Measurements from ENCODE around the gene RNF123.

RNF123 gene

DNA sequence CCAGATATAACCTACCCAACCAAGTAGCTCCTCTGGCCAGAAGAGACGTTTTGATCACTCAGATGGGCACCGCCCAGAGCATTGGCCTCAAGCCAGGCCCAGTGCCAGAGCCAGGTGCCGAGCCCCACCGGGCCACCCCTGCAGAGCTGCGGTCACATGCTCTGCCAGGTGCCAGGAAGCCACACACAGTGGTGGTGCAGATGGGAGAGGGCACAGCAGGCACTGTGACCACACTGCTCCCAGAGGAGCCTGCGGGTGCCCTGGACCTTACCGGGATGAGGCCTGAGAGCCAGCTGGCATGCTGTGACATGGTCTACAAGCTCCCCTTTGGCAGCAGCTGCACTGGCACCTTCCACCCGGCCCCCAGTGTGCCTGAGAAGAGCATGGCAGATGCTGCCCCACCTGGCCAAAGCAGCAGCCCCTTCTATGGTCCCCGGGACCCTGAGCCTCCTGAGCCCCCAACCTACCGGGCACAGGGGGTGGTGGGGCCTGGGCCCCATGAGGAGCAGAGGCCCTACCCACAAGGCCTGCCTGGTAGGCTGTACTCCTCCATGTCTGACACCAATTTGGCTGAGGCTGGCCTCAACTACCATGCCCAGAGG is 34.3 kb upstream of the RNF123 start:
- Histone ChIP-seq H3K9me3 (ENCODE audit: insufficient read depth, low read depth, low read length) (no peaks in the 10 kb centered on the region), H3K9ac (ENCODE audit: low read depth, low read length, poor library complexity, severe bottlenecking) (no peak overlapping the region), H4K20me1 (ENCODE audit: insufficient read depth, low read length, poor library complexity, severe bottlenecking) (no peaks in the 10 kb centered on the region), H3K4me2 (ENCODE audit: low read depth, low read length, poor library complexity, severe bottlenecking) (no peak overlapping the region), H3K9me2 (replicated peaks; ENCODE audit: low read depth, low read length) (no peaks in the 10 kb centered on the region), H3K4me3 (ENCODE audit: low read length, poor library complexity, severe bottlenecking) (no peak overlapping the region), H3K36me3 (ENCODE audit: insufficient read depth, low read length) (no peaks in the 10 kb centered on the region), H3K79me2 (ENCODE audit: insufficient read depth, low read length) (no peaks in the 10 kb centered on the region), H3K27me3 (ENCODE audit: insufficient read depth, low read length, poor library complexity, severe bottlenecking) (no peaks in the 10 kb centered on the region), H3K4me1 (ENCODE audit: insufficient read depth, low read length, poor library complexity, severe bottlenecking) (peaks cover 16% of the 10 kb centered on the region), H2AFZ (ENCODE audit: low read length) (no peak overlapping the region), H3F3A (ENCODE audit: low read depth) (no peaks in the 10 kb centered on the region)
- TF ChIP-seq CTCF (conservative IDR thresholded peaks at IDR 0.05; ENCODE audit: low read length) (no peak), EZH2phosphoT487 (IDR thresholded peaks at IDR 0.05; ENCODE audit: borderline replicate concordance) (no peak)

- H3K79me2 ChIP-seq (ENCODE audit: insufficient read depth, low read length): no peaks in the 10 kb centered on the region
- TF ChIP-seq CTCF (conservative IDR thresholded peaks at IDR 0.05; ENCODE audit: low read length) (no peak), EZH2phosphoT487 (IDR thresholded peaks at IDR 0.05; ENCODE audit: borderline replicate concordance) (no peak)
These were observed 33.5 kb upstream of the RNF123 start for GRCh38 chr3:49655731-49656285.

GRCh38 chr3:49656541-49657112 is 32.7 kb upstream of the RNF123 start:
- no peaks in the 10 kb centered on the region for H3K79me2 ChIP-seq (ENCODE audit: insufficient read depth, low read length)
- no peaks in the 10 kb centered on the region for H4K20me1 ChIP-seq (ENCODE audit: insufficient read depth, low read length, poor library complexity, severe bottlenecking)
- no peak overlapping the region for H2AFZ ChIP-seq (ENCODE audit: low read length)
- no peaks in the 10 kb centered on the region for H3K9me3 ChIP-seq (ENCODE audit: insufficient read depth, low read depth, low read length)
- H3K4me2 ChIP-seq (ENCODE audit: low read depth, low read length, poor library complexity, severe bottlenecking): no peak overlapping the region
- no peak overlapping the region for H3K4me3 ChIP-seq (ENCODE audit: low read length, poor library complexity, severe bottlenecking)
- no peak overlapping the region for H3K9ac ChIP-seq (ENCODE audit: low read depth, low read length, poor library complexity, severe bottlenecking)
- H3K27me3 ChIP-seq (ENCODE audit: insufficient read depth, low read length, poor library complexity, severe bottlenecking): no peaks in the 10 kb centered on the region
- H3K9me2 ChIP-seq (replicated peaks; ENCODE audit: low read depth, low read length): no peaks in the 10 kb centered on the region
- no peak for TF ChIP-seq EZH2phosphoT487 (IDR thresholded peaks at IDR 0.05; ENCODE audit: borderline replicate concordance)
- TF ChIP-seq CTCF (conservative IDR thresholded peaks at IDR 0.05; ENCODE audit: low read length): no peak
- H3F3A ChIP-seq (ENCODE audit: low read depth): no peaks in the 10 kb centered on the region
- peaks cover 9% of the 10 kb centered on the region for H3K4me1 ChIP-seq (ENCODE audit: insufficient read depth, low read length, poor library complexity, severe bottlenecking)
- H3K36me3 ChIP-seq (ENCODE audit: insufficient read depth, low read length): no peaks in the 10 kb centered on the region

More at GRCh38 chr3:49655731-49656285, 33.5 kb upstream of the RNF123 start:
- Histone ChIP-seq H4K20me1 (ENCODE audit: insufficient read depth, low read length, poor library complexity, severe bottlenecking) (no peaks in the 10 kb centered on the region), H3K9me3 (ENCODE audit: insufficient read depth, low read depth, low read length) (no peaks in the 10 kb centered on the region), H3K36me3 (ENCODE audit: insufficient read depth, low read length) (no peaks in the 10 kb centered on the region), H3K4me3 (ENCODE audit: low read length, poor library complexity, severe bottlenecking) (no peak overlapping the region), H3K9me2 (replicated peaks; ENCODE audit: low read depth, low read length) (no peaks in the 10 kb centered on the region), H3K9ac (ENCODE audit: low read depth, low read length, poor library complexity, severe bottlenecking) (no peak overlapping the region), H3K4me1 (ENCODE audit: insufficient read depth, low read length, poor library complexity, severe bottlenecking) (peaks cover 9% of the 10 kb centered on the region), H3F3A (ENCODE audit: low read depth) (no peaks in the 10 kb centered on the region), H2AFZ (ENCODE audit: low read length) (no peak overlapping the region), H3K4me2 (ENCODE audit: low read depth, low read length, poor library complexity, severe bottlenecking) (no peak overlapping the region), H3K27me3 (ENCODE audit: insufficient read depth, low read length, poor library complexity, severe bottlenecking) (no peaks in the 10 kb centered on the region)
